ENCODE data around the gene THSD1. TPM values are rescaled to one million over a fixed set of nuclear protein-coding genes. Genes with fewer than 3 reads are reported as not detected.

THSD1 gene
- total and polyA plus RNA-seq, 9 of the 15 experiments (the other 6 are each of a cell fraction or from before 2014, with no cell fraction given): 0.01 to 0.11 (median 0.04) TPM; not detected in 2

DNA sequence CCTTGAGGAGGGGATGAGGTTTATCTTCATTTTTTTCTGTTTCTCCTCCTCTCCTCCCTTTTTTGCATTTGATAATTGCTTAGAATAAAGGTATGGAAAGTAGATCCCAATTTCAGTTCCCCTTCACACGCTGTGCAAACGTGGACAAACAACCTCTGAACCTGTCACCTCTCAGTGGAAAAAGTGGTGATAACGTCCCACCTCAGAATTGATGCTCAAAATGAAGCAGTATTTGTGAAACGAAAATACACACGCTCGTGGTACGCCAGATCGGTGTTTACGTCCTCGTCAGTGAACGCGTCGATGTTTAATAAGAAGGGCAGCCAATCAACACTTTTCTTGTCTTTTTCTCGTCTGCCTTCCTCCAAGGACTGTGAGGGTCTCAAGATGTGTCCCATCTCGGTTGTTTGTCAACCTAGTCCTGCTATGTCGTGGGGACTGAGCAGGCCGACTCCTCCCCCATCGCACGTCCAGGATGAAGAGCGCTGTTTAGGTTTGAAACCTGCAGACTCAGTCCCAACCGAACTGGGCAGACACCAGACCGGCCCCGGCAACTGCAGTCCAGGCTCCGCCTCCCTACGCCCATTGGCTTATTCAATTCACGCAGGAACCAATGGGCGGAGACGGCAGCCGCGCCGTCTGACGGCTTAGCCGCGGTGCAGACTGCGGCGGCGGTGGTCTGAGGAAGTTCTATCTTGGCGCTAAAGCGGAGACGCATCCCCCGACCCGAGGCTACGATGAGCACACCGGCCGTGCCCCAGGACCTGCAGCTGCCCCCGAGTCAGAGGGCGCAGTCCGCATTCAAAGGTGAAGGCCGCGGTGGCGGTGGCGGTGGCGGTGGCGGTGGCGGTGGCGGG is 49.1 kb upstream of the THSD1 start, which contains the start of gene CKAP2 (continued):
- TF ChIP-seq, protein P1, sequence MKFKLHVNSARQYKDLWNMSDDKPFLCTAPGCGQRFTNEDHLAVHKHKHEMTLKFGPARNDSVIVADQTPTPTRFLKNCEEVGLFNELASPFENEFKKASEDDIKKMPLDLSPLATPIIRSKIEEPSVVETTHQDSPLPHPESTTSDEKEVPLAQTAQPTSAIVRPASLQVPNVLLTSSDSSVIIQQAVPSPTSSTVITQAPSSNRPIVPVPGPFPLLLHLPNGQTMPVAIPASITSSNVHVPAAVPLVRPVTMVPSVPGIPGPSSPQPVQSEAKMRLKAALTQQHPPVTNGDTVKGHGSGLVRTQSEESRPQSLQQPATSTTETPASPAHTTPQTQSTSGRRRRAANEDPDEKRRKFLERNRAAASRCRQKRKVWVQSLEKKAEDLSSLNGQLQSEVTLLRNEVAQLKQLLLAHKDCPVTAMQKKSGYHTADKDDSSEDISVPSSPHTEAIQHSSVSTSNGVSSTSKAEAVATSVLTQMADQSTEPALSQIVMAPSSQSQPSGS (CRISPR knock-in tag; IDR thresholded peaks at IDR 0.05): no peak
- TF ChIP-seq MAFG (tag; conservative IDR thresholded peaks at IDR 0.05) (0 out of 2 replicates have a peak, but pooled peaks have one; percentile 16), THAP7 (CRISPR knock-in tag; IDR thresholded peaks at IDR 0.05) (no peak), RREB1 (CRISPR knock-in tag; IDR thresholded peaks at IDR 0.05) (no peak), RAD51 (IDR thresholded peaks at IDR 0.05; ENCODE audit: borderline replicate concordance, low read depth) (no peak)
- TF ChIP-seq, protein P2, sequence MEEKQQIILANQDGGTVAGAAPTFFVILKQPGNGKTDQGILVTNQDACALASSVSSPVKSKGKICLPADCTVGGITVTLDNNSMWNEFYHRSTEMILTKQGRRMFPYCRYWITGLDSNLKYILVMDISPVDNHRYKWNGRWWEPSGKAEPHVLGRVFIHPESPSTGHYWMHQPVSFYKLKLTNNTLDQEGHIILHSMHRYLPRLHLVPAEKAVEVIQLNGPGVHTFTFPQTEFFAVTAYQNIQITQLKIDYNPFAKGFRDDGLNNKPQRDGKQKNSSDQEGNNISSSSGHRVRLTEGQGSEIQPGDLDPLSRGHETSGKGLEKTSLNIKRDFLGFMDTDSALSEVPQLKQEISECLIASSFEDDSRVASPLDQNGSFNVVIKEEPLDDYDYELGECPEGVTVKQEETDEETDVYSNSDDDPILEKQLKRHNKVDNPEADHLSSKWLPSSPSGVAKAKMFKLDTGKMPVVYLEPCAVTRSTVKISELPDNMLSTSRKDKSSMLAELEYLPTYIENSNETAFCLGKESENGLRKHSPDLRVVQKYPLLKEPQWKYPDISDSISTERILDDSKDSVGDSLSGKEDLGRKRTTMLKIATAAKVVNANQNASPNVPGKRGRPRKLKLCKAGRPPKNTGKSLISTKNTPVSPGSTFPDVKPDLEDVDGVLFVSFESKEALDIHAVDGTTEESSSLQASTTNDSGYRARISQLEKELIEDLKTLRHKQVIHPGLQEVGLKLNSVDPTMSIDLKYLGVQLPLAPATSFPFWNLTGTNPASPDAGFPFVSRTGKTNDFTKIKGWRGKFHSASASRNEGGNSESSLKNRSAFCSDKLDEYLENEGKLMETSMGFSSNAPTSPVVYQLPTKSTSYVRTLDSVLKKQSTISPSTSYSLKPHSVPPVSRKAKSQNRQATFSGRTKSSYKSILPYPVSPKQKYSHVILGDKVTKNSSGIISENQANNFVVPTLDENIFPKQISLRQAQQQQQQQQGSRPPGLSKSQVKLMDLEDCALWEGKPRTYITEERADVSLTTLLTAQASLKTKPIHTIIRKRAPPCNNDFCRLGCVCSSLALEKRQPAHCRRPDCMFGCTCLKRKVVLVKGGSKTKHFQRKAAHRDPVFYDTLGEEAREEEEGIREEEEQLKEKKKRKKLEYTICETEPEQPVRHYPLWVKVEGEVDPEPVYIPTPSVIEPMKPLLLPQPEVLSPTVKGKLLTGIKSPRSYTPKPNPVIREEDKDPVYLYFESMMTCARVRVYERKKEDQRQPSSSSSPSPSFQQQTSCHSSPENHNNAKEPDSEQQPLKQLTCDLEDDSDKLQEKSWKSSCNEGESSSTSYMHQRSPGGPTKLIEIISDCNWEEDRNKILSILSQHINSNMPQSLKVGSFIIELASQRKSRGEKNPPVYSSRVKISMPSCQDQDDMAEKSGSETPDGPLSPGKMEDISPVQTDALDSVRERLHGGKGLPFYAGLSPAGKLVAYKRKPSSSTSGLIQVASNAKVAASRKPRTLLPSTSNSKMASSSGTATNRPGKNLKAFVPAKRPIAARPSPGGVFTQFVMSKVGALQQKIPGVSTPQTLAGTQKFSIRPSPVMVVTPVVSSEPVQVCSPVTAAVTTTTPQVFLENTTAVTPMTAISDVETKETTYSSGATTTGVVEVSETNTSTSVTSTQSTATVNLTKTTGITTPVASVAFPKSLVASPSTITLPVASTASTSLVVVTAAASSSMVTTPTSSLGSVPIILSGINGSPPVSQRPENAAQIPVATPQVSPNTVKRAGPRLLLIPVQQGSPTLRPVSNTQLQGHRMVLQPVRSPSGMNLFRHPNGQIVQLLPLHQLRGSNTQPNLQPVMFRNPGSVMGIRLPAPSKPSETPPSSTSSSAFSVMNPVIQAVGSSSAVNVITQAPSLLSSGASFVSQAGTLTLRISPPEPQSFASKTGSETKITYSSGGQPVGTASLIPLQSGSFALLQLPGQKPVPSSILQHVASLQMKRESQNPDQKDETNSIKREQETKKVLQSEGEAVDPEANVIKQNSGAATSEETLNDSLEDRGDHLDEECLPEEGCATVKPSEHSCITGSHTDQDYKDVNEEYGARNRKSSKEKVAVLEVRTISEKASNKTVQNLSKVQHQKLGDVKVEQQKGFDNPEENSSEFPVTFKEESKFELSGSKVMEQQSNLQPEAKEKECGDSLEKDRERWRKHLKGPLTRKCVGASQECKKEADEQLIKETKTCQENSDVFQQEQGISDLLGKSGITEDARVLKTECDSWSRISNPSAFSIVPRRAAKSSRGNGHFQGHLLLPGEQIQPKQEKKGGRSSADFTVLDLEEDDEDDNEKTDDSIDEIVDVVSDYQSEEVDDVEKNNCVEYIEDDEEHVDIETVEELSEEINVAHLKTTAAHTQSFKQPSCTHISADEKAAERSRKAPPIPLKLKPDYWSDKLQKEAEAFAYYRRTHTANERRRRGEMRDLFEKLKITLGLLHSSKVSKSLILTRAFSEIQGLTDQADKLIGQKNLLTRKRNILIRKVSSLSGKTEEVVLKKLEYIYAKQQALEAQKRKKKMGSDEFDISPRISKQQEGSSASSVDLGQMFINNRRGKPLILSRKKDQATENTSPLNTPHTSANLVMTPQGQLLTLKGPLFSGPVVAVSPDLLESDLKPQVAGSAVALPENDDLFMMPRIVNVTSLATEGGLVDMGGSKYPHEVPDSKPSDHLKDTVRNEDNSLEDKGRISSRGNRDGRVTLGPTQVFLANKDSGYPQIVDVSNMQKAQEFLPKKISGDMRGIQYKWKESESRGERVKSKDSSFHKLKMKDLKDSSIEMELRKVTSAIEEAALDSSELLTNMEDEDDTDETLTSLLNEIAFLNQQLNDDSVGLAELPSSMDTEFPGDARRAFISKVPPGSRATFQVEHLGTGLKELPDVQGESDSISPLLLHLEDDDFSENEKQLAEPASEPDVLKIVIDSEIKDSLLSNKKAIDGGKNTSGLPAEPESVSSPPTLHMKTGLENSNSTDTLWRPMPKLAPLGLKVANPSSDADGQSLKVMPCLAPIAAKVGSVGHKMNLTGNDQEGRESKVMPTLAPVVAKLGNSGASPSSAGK (IDR thresholded peaks at IDR 0.05): peak; percentile 39

Measured in K562 (cell line).